Mammary epithelial cell (primary cell): ENCODE measurements around the gene ARHGEF38.

Experiments
- EZH2 ChIP-seq: IDR thresholded peaks from 2 replicates; pipeline ENCODE4 v1.6.1; 2012; ENCODE audit warnings: low read length, inconsistent platforms, borderline replicate concordance
- TF ChIP-seq, protein P1 (sequence below), 2 donors: IDR thresholded peaks in 1 of 2; conservative IDR thresholded peaks in 1 of 2; 2 replicates each; pipeline ENCODE4 v1.5.1; 2011 to 2012; ENCODE audit warnings: inconsistent platforms in 2 of 2, low read length in 2 of 2, mild to moderate bottlenecking in 2 of 2, control low read depth in 1 of 2, low read depth in 1 of 2; ENCODE audit not compliant: insufficient read depth in 1 of 2; ENCODE audit errors: extremely low read depth in 1 of 2

DNA sequence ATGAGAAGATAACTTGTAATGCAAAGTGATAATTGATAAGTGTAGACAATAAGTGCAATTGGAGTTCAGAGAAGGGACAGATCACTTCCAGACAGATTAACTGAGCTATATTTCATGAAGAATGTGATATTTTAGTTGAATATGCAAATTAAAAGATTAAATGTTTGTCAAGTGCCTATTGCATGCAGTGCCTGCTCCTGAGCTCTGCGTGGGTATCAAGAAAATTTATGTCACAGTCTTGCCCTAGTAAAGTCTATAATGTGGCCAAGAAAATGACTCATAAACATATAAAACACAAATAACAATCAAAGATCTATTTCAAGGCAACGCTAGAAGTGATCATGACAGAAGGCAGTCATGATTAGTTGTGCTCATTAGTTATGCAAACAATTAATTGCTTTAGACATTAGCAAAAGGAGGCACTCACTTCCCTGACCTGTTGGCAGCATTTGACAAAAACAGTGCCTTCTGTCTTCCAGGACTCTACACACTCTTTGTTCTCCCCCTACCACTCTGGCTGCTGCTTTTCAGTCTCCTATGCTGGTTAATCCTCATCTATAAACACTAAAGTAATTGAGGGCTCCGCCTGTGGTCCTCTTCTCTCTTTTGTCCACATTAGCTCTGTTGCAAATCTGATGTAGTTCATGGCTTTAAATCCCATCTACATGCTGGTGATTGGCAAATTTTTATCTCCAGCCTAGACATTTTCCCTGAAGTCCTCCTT lies 47.7 kb downstream of the ARHGEF38 start:
- no peak for TF ChIP-seq EZH2
- TF ChIP-seq, protein P1, sequence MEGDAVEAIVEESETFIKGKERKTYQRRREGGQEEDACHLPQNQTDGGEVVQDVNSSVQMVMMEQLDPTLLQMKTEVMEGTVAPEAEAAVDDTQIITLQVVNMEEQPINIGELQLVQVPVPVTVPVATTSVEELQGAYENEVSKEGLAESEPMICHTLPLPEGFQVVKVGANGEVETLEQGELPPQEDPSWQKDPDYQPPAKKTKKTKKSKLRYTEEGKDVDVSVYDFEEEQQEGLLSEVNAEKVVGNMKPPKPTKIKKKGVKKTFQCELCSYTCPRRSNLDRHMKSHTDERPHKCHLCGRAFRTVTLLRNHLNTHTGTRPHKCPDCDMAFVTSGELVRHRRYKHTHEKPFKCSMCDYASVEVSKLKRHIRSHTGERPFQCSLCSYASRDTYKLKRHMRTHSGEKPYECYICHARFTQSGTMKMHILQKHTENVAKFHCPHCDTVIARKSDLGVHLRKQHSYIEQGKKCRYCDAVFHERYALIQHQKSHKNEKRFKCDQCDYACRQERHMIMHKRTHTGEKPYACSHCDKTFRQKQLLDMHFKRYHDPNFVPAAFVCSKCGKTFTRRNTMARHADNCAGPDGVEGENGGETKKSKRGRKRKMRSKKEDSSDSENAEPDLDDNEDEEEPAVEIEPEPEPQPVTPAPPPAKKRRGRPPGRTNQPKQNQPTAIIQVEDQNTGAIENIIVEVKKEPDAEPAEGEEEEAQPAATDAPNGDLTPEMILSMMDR (conservative IDR thresholded peaks at IDR 0.05 in 1 of 2, IDR thresholded peaks at IDR 0.05 in 1 of 2; ENCODE audit: extremely low read depth in 1 of 2, insufficient read depth in 1 of 2, low read depth in 1 of 2, low read length in 2 of 2) = no peak
